Neural cell (in vitro differentiated cells): ENCODE measurements around the gene SLC3A2. TPM values are rescaled to one million over a fixed set of nuclear protein-coding genes. Genes with fewer than 3 reads are reported as not detected.
"Not testable (repeated sequence)": the region's sequence is repeated elsewhere in the genome, so short reads cannot be mapped to it uniquely, and the experiment has no call there.

Experiments used
- H2AFZ ChIP-seq: fragments of 200-600, 300-800 bp; sonication (generic), shearing (Covaris generic); 2 replicates; pipeline ENCODE4 v1.6.0; 2014; ENCODE audit warnings: low read depth, mild to moderate bottlenecking, antibody characterized with exemption, low read length, moderate library complexity
- H3F3A ChIP-seq: fragments of 200-600 bp; shearing (Covaris generic); 2 replicates; pipeline ENCODE4 v1.6.1; 2016; ENCODE audit warnings: mild to moderate bottlenecking, moderate library complexity, mixed read lengths, antibody characterized with exemption, low read length; ENCODE audit not compliant: insufficient read depth, poor library complexity, severe bottlenecking
- H3K27ac ChIP-seq: fragments of 200-600, 300-800 bp; sonication (generic), shearing (Covaris generic); 2 replicates; pipeline ENCODE4 v1.5.1; 2014; ENCODE audit warnings: mild to moderate bottlenecking, low read length, moderate library complexity
- H3K27me3 ChIP-seq: fragments of 300-800, 200-600 bp; sonication (generic), shearing (Covaris generic); 2 replicates; pipeline ENCODE4 v1.6.0; 2014; ENCODE audit warnings: mild to moderate bottlenecking, low read depth, low read length, moderate library complexity; ENCODE audit not compliant: insufficient read depth
- H3K36me3 ChIP-seq: fragments of 300-800, 200-600 bp; sonication (generic), shearing (Covaris generic); 2 replicates; pipeline ENCODE4 v1.5.1; 2014; ENCODE audit warnings: mild to moderate bottlenecking, antibody characterized with exemption, low read length, moderate library complexity; ENCODE audit not compliant: insufficient read depth
- H3K4me2 ChIP-seq: fragments of 300-800, 200-600 bp; sonication (generic), shearing (Covaris generic); 2 replicates; pipeline ENCODE4 v1.6.0; 2014; ENCODE audit warnings: mild to moderate bottlenecking, low read length
- H3K4me3 ChIP-seq: fragments of 300-800, 200-600 bp; sonication (generic), shearing (Covaris generic); 2 replicates; pipeline ENCODE4 v1.5.1; 2014; ENCODE audit warnings: mild to moderate bottlenecking, low read length, moderate library complexity
- H3K79me2 ChIP-seq: fragments of 200-600 bp; shearing (Covaris generic); replicated peaks from 2 replicates; pipeline ENCODE4 v1.6.0; 2014; ENCODE audit warnings: mild to moderate bottlenecking, low read length, moderate library complexity; ENCODE audit not compliant: insufficient read depth
- H3K9ac ChIP-seq: fragments of 300-800, 200-600 bp; sonication (generic), shearing (Covaris generic); 2 replicates; pipeline ENCODE4 v1.6.1; 2016; ENCODE audit warnings: mild to moderate bottlenecking, low read length, mixed read lengths
- H3K9me2 ChIP-seq: fragments of 200-600 bp; shearing (Covaris generic); 2 replicates; pipeline ENCODE4 v1.6.1; 2016; ENCODE audit warnings: mild to moderate bottlenecking, low read length, mixed read lengths; ENCODE audit not compliant: insufficient read depth
- H3K9me3 ChIP-seq: fragments of 200-600, 300-800 bp; sonication (generic), shearing (Covaris generic); 2 replicates; pipeline ENCODE4 v1.6.1; 2016; ENCODE audit warnings: mild to moderate bottlenecking, mixed run types, low read length, moderate library complexity, mixed read lengths
- H4K20me1 ChIP-seq: fragments of 200-600 bp; shearing (Covaris generic); 2 replicates; pipeline ENCODE4 v1.6.1; 2016; ENCODE audit warnings: mild to moderate bottlenecking, mixed run types; ENCODE audit not compliant: insufficient read depth
- EP300 ChIP-seq: fragments of 450-650 bp; conservative IDR thresholded peaks from 2 replicates; pipeline ENCODE4 v1.6.1; 2014; ENCODE audit warnings: antibody characterized with exemption, mild to moderate bottlenecking, moderate library complexity; ENCODE audit not compliant: poor library complexity, severe bottlenecking
- EZH2 ChIP-seq: fragments of 200-600, 300-800 bp; shearing (Covaris generic), sonication (generic); IDR thresholded peaks from 2 replicates; pipeline ENCODE4 v1.6.1; 2014; ENCODE audit warnings: antibody characterized with exemption, low read length, borderline replicate concordance, mild to moderate bottlenecking; ENCODE audit not compliant: insufficient read depth, poor library complexity, severe bottlenecking
- MXI1 ChIP-seq: fragments of 450-650 bp; conservative IDR thresholded peaks from 2 replicates; pipeline ENCODE4 v1.6.1; 2014; ENCODE audit warnings: antibody characterized with exemption, mild to moderate bottlenecking; ENCODE audit not compliant: poor library complexity, severe bottlenecking
- POLR2AphosphoS5 ChIP-seq: IDR thresholded peaks from 2 replicates; pipeline ENCODE4 v1.6.1; 2012
- RAD21 ChIP-seq: fragments of 450-650 bp; conservative IDR thresholded peaks from 2 replicates; pipeline ENCODE4 v1.6.1; 2014; ENCODE audit warnings: antibody characterized with exemption, mild to moderate bottlenecking, moderate library complexity
- SMC3 ChIP-seq: fragments of 450-650 bp; conservative IDR thresholded peaks from 2 replicates; pipeline ENCODE4 v1.6.1; 2014; ENCODE audit warnings: antibody characterized with exemption, mild to moderate bottlenecking, moderate library complexity; ENCODE audit not compliant: poor library complexity
- TAF1 ChIP-seq: IDR thresholded peaks from 2 replicates; pipeline ENCODE4 v1.6.1; 2012; ENCODE audit warnings: low read depth
- polyA plus RNA-seq: library from polyadenylated mRNA; depleted of rRNA; stranded (reverse); fragments of >200 nt; gene quantifications from 2 replicates; pipeline ENCODE4 v1.2.3, GENCODE V29; 2014
- TF ChIP-seq, protein P1 (sequence below): fragments of 450-650 bp; IDR thresholded peaks from 2 replicates; pipeline ENCODE4 v1.5.1; 2014; ENCODE audit warnings: antibody characterized with exemption, mild to moderate bottlenecking, moderate library complexity; ENCODE audit not compliant: poor library complexity, severe bottlenecking
- TF ChIP-seq, protein P2 (sequence below): IDR thresholded peaks from 2 replicates; pipeline ENCODE4 v1.6.1; 2012; ENCODE audit warnings: borderline replicate concordance

Gene SLC3A2
- polyA plus RNA-seq, 1 donor from 2014 or later = 176 TPM

GRCh38 chr11:62840721-62841360 is 39.9 kb upstream of the SLC3A2 start:
- not testable (repeated sequence) for H3K4me2 ChIP-seq, H2AFZ ChIP-seq, H3F3A ChIP-seq, H3K36me3 ChIP-seq, H4K20me1 ChIP-seq, H3K9me2 ChIP-seq, H3K9me3 ChIP-seq, H3K27me3 ChIP-seq
- H3K4me3 ChIP-seq = peak overlapping the region; percentile 93
- peak overlapping the region; percentile 90 for H3K27ac ChIP-seq
- H3K79me2 ChIP-seq = peaks cover 12% of the 10 kb centered on the region
- H3K9ac ChIP-seq = peak overlapping the region; percentile 73

GRCh38 chr11:62841361-62842170 is 39.1 kb upstream of the SLC3A2 start:
- Histone ChIP-seq H3K4me2 (peak overlapping the region; percentile 93), H2AFZ (peak overlapping the region; percentile 87), H3K27me3 (no peaks in the 10 kb centered on the region), H3K9me3 (no peaks in the 10 kb centered on the region), H3K79me2 (peaks cover 12% of the 10 kb centered on the region), H3K4me3 (peak overlapping the region; percentile 93), H3K36me3 (no peaks in the 10 kb centered on the region), H3K9ac (peak overlapping the region; percentile 81), H4K20me1 (no peaks in the 10 kb centered on the region), H3K9me2 (no peaks in the 10 kb centered on the region), H3K27ac (peak overlapping the region; percentile 90), H3F3A (peaks cover 9% of the 10 kb centered on the region)
- TF ChIP-seq, protein P1, sequence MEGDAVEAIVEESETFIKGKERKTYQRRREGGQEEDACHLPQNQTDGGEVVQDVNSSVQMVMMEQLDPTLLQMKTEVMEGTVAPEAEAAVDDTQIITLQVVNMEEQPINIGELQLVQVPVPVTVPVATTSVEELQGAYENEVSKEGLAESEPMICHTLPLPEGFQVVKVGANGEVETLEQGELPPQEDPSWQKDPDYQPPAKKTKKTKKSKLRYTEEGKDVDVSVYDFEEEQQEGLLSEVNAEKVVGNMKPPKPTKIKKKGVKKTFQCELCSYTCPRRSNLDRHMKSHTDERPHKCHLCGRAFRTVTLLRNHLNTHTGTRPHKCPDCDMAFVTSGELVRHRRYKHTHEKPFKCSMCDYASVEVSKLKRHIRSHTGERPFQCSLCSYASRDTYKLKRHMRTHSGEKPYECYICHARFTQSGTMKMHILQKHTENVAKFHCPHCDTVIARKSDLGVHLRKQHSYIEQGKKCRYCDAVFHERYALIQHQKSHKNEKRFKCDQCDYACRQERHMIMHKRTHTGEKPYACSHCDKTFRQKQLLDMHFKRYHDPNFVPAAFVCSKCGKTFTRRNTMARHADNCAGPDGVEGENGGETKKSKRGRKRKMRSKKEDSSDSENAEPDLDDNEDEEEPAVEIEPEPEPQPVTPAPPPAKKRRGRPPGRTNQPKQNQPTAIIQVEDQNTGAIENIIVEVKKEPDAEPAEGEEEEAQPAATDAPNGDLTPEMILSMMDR = peak; percentile 15
- TF ChIP-seq MXI1 = peak; percentile 94
- peak; percentile 36 for TF ChIP-seq SMC3
- TF ChIP-seq RAD21 = peak; percentile 47
- TF ChIP-seq POLR2AphosphoS5 = peak; percentile 100
- peak; percentile 92 for TF ChIP-seq EP300
- TF ChIP-seq, protein P2, sequence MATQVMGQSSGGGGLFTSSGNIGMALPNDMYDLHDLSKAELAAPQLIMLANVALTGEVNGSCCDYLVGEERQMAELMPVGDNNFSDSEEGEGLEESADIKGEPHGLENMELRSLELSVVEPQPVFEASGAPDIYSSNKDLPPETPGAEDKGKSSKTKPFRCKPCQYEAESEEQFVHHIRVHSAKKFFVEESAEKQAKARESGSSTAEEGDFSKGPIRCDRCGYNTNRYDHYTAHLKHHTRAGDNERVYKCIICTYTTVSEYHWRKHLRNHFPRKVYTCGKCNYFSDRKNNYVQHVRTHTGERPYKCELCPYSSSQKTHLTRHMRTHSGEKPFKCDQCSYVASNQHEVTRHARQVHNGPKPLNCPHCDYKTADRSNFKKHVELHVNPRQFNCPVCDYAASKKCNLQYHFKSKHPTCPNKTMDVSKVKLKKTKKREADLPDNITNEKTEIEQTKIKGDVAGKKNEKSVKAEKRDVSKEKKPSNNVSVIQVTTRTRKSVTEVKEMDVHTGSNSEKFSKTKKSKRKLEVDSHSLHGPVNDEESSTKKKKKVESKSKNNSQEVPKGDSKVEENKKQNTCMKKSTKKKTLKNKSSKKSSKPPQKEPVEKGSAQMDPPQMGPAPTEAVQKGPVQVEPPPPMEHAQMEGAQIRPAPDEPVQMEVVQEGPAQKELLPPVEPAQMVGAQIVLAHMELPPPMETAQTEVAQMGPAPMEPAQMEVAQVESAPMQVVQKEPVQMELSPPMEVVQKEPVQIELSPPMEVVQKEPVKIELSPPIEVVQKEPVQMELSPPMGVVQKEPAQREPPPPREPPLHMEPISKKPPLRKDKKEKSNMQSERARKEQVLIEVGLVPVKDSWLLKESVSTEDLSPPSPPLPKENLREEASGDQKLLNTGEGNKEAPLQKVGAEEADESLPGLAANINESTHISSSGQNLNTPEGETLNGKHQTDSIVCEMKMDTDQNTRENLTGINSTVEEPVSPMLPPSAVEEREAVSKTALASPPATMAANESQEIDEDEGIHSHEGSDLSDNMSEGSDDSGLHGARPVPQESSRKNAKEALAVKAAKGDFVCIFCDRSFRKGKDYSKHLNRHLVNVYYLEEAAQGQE = peak; percentile 88
- TF ChIP-seq EZH2 = no peak
- peak; percentile 30 for TF ChIP-seq TAF1
